Left ventricle myocardium inferior (tissue), 1 donor: Measurements from ENCODE around the gene EMP1. TPM values are rescaled to one million over a fixed set of nuclear protein-coding genes. Genes with fewer than 3 reads are reported as not detected.

Source experiments
- DNase-seq: peaks from one replicate; pipeline ENCODE4 v3.0.0-alpha.2; 2020
- H3K27ac ChIP-seq: fragments of 200-600 bp; replicated peaks from 2 replicates; pipeline ENCODE4 v1.8.0; 2021
- H3K27me3 ChIP-seq: fragments of 200-600 bp; 2 replicates; pipeline ENCODE4 v1.8.0; 2021; ENCODE audit warnings: low read depth
- H3K36me3 ChIP-seq: fragments of 200-600 bp; 2 replicates; pipeline ENCODE4 v1.8.0; 2021
- H3K4me1 ChIP-seq: fragments of 200-600 bp; 2 replicates; pipeline ENCODE4 v1.8.0; 2021
- H3K4me3 ChIP-seq: fragments of 200-600 bp; 2 replicates; pipeline ENCODE4 v1.8.0; 2021; ENCODE audit warnings: mild to moderate bottlenecking, moderate library complexity
- H3K9me3 ChIP-seq: fragments of 200-600 bp; replicated peaks from 2 replicates; pipeline ENCODE4 v1.8.0; 2021
- CTCF ChIP-seq: fragments of 200-600 bp; IDR thresholded peaks from 2 replicates; pipeline ENCODE4 v1.8.0; 2021; ENCODE audit warnings: antibody characterized with exemption, mild to moderate bottlenecking, borderline replicate concordance
- intact Hi-C: fragments of 100-400 bp; cut with micrococcal nuclease; formaldehyde crosslinking; loops from one replicate; pipeline ENCODE4 v1.11.0; 2022
- total RNA-seq: library from RNA; stranded (reverse); fragmentation: NEBNext Ultra II Directional; extraction: Animal tissue kit (Norgen Biotek cat#: 25700); gene quantifications from one replicate; pipeline ENCODE4 v1.2.1, GENCODE V29; 2021
- donor health status: DM: no; HTN: yes; CAD: no; lungs with severe emphysema.

Gene EMP1
- total RNA-seq, 1 donor from 2014 or later = 90.5 TPM

DNA sequence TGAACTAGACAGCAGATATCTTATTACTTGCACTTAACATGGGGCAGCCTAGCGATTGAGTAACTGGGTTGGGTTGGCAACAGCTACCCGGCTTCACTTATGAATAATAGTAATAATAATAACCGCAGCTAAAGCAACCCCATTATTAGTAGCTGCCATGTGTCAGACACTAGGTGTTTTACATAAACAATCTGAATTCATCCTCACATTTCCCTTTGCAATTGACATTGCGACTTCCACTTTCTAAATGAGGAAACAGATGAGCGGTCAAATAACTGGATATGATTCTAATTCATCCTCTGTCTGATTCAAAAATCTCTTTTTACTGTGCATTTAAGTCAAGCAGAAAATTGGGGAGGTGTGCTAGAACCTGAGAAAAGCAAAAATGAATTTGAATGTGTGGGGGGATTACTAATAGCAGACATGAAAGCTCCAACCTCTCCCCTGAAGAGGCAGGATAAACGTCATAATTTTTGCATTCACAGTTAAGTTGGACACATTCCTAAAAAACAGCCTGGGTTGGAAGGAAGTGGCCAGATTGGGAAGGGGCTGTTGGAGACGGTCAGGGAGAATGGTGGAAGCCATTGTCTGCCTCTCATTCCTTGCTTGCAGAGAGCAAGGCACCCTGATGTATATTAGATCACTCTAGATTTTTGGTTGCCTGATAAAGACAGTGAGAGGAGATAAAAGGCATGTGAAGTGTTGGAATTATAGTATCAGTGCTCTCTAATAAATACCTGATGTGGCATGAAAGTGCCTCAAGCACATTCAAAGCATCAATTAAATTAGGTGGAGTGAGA, 13.1 kb downstream of the EMP1 start:
- no peak overlapping the region for H3K4me3 ChIP-seq
- peak overlapping the region; percentile 24 for H3K27ac ChIP-seq
- no peaks in the 10 kb centered on the region for H3K9me3 ChIP-seq
- peaks cover 74% of the 10 kb centered on the region for H3K4me1 ChIP-seq
- intact Hi-C loops = loop anchor here (5.0 to 10.0 kb wide), 3 partner anchors 112 to 295 kb away; partner anchors contain the start of gene HEBP1
- no peak for TF ChIP-seq CTCF
- no peak for DNase-seq
- H3K36me3 ChIP-seq = peaks cover 23% of the 10 kb centered on the region
- no peaks in the 10 kb centered on the region for H3K27me3 ChIP-seq

- H3K27me3 ChIP-seq = no peaks in the 10 kb centered on the region
- no peak overlapping the region for H3K4me3 ChIP-seq
- DNase-seq = no peak
- H3K36me3 ChIP-seq = peaks cover 32% of the 10 kb centered on the region
- peak overlapping the region; percentile 24 for H3K27ac ChIP-seq
- TF ChIP-seq CTCF = no peak
- H3K9me3 ChIP-seq = no peaks in the 10 kb centered on the region
- intact Hi-C loops = loop anchor here (5.0 to 10.0 kb wide), 3 partner anchors 113 to 296 kb away; partner anchors contain the start of gene HEBP1
- H3K4me1 ChIP-seq = peaks cover 65% of the 10 kb centered on the region
Observed at GRCh38 chr12:13210236-13211190, 14.0 kb downstream of the EMP1 start.

- Histone ChIP-seq H3K9me3 (no peaks in the 10 kb centered on the region), H3K4me1 (peaks cover 57% of the 10 kb centered on the region), H3K36me3 (peaks cover 40% of the 10 kb centered on the region), H3K27me3 (no peaks in the 10 kb centered on the region), H3K4me3 (no peak overlapping the region), H3K27ac (no peak overlapping the region)
- intact Hi-C loops = loop anchor here (5.0 to 10.0 kb wide), 3 partner anchors 114 to 297 kb away; partner anchors contain the start of gene HEBP1
- DNase-seq = no peak
- no peak for TF ChIP-seq CTCF
Observed at GRCh38 chr12:13211191-13211858, 14.8 kb downstream of the EMP1 start.

- intact Hi-C loops = loop anchor here (5.0 to 10.0 kb wide), 3 partner anchors 115 to 297 kb away; partner anchors contain the start of gene HEBP1
- no peak overlapping the region for H3K4me3 ChIP-seq
- H3K4me1 ChIP-seq = peaks cover 50% of the 10 kb centered on the region
- no peaks in the 10 kb centered on the region for H3K9me3 ChIP-seq
- H3K27ac ChIP-seq = no peak overlapping the region
- H3K36me3 ChIP-seq = peaks cover 47% of the 10 kb centered on the region
- peak; percentile 85 for TF ChIP-seq CTCF
- no peak for DNase-seq
- no peaks in the 10 kb centered on the region for H3K27me3 ChIP-seq
Observed at GRCh38 chr12:13211859-13212664, 15.5 kb downstream of the EMP1 start.
